Dermis blood vessel endothelial cell (primary cell): ENCODE data around the gene TCF7L2. TPM values are rescaled to one million over a fixed set of nuclear protein-coding genes. Genes with fewer than 3 reads are reported as not detected.
A peak's percentile ranks its signal among the peaks of the same experiment; 100 is the strongest.

Experiments
- DNase-seq: peaks from one replicate; pipeline ENCODE4 v3.0.0; 2010
- total RNA-seq: library from RNA; depleted of rRNA; stranded (reverse); fragments of >200 nt; gene quantifications from 2 replicates; pipeline ENCODE4 v1.2.3, GENCODE V29; 2014

Gene TCF7L2
- total RNA-seq, 1 donor from 2014 or later: 2.9 TPM

GRCh38 chr10:113157441-113157840, 207.4 kb downstream of the TCF7L2 start:
- DNase-seq: no peak

DNA sequence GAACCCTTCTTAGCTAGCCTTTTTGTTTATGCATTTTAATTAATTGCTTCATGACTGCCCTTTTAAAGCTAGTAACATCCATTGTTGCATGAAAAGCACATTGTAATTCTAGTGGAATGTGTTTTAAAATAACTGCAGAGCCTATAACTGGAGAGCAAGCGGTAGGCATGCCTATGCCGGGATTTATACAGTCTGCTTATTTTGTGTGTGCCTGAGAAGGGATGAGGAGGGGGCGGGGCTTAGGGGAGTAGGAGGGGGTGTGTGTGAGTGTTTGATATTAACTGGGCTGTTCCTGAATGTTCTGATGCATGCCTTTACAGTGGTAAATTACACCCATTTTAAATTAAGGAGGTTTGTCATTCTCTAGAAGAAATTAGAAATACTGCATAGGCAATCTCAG, 208.1 kb downstream of the TCF7L2 start:
- DNase-seq: no peak

DNA sequence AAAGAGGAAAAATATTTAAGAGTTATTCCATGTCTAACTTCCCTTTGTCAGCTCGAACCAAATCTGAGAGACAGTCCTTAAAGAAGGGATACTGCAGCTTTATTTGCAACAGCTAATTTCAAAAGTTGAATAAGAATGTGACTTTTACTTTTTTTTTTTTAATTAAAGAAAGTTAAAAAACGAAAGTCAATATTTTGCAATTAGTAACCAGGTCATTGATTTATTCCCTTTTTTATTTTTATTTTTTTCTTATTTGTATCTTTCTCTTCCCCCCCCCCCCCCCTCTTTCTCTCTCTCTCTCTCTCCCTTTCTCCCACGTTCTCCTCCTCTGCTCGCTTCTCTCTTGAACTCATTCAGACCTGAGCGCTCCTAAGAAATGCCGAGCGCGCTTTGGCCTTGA, 209.5 kb downstream of the TCF7L2 start:
- DNase-seq: no peak

- DNase-seq: peak; percentile 17
These were observed 210.6 kb downstream of the TCF7L2 start for GRCh38 chr10:113160641-113161040.

DNA sequence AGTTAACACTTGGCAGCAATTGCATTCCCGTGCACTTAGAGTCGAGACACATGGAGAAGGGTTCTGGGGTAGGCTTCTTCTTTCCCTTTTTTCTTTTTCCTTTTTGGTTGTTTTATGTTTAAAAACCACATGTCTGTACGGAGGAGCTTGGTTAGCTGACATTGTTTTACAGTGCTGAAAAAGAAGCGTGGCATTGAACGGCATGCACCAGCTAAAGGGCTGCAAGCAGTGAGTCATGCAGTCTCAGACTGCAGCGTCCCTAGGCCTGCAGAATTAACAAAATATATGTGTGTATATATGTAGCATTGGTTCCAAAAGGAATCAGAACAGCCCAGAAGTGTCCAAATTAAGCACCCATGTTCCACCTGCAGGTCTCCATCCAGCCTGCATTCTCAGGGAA, 211.0 kb downstream of the TCF7L2 start:
- DNase-seq: peak; percentile 43

DNA sequence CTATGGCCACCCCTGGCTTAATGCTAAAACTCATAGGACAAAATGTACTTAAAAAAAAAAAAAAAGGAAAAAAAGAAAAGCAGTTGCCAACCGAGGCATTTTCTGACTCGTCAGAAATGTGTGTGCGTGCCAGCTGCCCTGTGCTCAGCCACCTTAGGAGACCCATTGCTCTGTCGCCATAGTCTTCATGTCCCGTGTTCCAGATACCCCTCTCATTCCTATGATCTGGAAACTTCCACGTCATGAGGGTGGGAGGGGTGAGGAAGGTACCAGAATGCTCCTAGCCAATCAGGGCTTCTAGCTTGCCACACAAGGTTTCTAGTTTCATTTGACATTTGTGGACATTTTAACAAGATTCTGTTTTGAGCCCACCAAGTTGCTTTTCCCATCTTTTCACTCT, 212.9 kb downstream of the TCF7L2 start:
- DNase-seq: no peak

GRCh38 chr10:113165673-113166072, 215.6 kb downstream of the TCF7L2 start:
- no peak for DNase-seq

- no peak for DNase-seq
These were observed 217.7 kb downstream of the TCF7L2 start for GRCh38 chr10:113167702-113168101.

GRCh38 chr10:113168584-113168983, 218.5 kb downstream of the TCF7L2 start:
- peak; percentile 45 for DNase-seq

- DNase-seq: peak; percentile 7
These were observed 219.1 kb downstream of the TCF7L2 start for GRCh38 chr10:113169111-113169510.

DNA sequence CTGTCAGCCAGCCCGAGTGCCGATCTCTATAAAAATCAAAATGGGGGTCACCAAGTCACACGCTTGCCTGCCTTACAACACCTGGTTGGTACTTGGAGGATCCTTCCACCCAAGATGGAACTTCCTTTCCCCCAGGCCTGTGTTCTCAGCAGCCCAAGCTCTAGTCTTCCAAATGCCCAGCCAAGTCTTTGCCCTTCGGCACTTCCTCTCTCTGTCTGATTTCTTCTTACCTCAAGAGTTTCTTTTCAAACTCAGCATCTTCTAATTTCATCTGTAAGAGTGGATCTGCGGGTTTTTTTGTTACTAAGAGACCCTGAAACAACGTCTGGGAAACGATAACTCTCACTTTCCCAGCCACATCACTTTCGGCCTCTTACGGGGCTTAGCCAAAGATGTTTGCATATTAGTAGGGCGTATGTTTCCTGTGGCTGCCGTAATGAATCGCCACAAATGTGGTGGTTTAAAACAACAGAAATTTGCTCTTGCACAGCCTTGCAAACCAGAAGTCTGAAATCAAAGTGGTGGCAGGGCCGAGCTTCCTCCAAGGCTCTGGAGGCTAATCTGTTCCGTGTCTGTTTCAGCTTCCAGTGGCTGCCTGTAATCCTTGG, 219.9 kb downstream of the TCF7L2 start:
- no peak for DNase-seq

- no peak for DNase-seq
These were observed 221.6 kb downstream of the TCF7L2 start for GRCh38 chr10:113171662-113172061.

GRCh38 chr10:113175176-113175575, 225.1 kb downstream of the TCF7L2 start:
- no peak for DNase-seq

GRCh38 chr10:113175756-113176651, 226.0 kb downstream of the TCF7L2 start:
- DNase-seq: no peak

DNA sequence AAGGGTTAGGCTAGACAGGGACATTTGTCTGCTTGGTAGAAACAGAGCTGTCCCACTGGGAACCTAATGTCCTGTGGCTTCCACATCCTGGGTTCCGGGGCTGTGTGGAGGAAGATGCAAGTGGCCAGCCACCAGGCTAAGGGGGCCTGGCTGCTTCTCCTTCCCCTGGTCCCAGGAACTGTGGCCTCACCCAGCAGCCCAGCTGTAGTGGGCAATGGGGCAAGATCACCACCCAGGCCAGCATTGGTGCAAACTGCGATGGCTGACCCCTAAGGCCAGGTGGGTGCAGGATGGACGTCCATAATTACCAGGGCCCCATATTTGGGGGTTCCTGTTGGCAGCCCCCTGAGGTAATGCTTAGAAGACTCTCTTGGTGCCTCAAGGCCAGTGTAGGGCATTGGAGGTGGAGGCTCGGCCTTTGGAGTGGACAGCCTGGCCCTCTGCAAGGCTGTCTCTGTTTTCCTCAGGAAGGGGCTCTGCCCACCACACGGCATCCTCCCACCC, 226.7 kb downstream of the TCF7L2 start:
- DNase-seq: no peak

GRCh38 chr10:113177156-113177935, 227.3 kb downstream of the TCF7L2 start:
- DNase-seq: no peak

DNA sequence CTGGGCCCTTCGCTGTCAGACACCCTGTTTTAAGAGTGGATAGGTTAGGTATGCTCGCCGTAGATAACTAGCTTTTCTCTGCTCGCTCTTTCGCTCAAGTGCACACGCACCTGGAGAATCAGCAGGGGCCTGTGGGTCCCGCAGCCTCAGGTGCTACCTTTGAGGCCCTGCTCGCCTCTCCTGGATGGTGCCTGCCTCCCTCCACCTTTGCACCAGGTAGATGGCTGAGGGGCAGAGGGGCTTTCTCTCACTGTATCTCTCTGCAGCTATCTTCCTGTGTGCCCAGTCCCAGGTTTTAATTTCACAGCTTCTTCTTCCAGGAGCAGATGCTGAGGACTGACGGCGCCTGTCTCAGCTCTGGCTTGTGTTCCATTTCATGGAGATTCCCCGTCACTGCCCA, 227.9 kb downstream of the TCF7L2 start:
- DNase-seq: no peak

DNA sequence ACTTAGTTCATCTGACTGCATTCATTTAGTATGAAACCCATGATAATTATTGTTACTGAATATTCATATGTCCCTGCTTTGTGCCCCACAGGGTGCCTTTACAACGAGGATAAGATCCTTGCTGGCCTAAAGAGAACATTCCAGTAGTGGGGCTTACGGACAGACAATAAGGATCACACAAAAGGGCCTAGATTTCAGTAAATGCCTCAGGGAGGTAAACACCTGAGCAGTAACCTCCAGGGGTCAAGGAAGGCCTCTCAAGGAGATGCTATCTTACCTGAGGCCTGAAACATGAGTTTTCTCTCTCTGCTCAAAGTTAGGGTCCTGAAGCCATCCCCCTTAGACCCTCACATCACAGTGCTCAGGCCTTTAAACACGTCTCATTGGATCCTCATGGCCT, 228.7 kb downstream of the TCF7L2 start:
- DNase-seq: no peak

DNA sequence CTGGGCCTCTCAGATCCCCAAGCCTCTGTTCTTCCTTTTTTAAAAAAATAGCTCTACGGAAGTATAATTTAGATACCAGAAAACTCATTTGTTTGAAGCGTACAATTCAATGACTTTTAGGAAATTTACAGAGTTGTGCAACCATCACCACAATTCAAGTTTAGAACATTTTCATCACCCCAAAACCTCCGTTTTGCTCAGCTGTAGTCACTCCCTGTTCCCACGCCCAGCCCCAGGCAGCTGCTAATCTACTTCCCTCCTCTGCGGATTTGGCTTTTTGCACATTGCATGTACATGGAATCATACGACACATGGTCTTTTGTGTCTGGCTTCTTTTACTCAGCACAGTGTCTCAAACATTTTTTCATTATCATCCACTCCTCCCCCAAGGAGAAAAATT, 229.2 kb downstream of the TCF7L2 start:
- no peak for DNase-seq

GRCh38 chr10:113179966-113180365, 229.9 kb downstream of the TCF7L2 start:
- no peak for DNase-seq

DNA sequence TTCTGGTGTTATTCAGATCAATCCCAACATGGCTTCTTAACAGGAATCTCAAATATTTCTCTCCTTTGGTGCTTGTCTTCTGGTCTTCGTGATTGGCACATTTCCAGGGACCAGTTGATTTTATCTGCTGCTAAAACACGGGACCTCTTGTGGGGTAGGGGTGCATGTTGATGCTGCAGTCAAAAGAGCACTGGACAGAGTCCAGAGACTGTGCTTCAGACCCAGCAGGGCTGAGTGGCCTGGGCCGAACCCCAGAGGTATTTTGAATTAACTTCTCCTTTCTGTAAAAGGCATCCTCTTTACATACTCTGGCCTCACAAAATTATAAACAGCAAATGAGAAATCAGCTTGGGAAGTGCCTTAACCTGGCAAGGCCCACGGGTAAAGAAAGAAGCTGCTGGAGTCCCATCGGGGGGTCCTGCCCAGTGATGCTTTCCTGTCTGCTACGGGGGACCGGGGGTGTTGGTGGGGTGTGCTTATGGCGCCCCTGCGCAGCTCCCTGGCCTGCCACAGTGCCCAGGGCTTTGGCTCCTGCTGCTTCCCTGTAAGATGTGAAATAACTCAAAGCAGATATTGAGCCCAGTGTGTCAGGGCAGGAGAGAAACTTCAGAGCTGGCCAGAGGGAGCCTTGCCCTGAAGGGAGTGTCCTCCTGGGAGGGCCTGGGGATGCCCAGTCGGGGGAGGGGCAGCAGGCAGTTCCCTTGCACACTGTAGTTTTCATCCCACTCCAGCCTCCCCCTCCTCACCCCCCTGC, 230.5 kb downstream of the TCF7L2 start:
- DNase-seq: no peak

DNA sequence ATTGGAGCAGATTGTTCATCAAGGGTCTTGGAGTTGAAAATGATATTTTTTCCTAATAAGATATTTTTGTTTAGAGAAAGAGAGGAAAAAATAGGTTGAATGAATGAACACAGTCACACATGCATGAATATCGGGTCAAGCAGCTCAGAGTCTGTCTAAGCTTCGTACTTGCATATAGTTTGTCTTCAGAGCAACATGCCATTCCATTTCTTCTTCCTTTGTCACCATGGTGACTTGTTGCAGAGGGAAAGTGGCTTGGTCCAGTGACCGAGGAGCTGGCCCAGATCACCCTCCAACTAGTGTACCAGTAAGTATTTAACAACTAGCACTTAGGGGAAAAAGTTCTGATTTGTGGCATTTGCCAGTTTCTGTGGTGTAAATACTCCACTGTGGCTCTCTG, 232.1 kb downstream of the TCF7L2 start:
- no peak for DNase-seq
